ENCODE measurements around the gene THSD4.
"Not testable (repeated sequence)": the region's sequence is repeated elsewhere in the genome, so short reads cannot be mapped to it uniquely, and the experiment has no call there.

THSD4 gene

DNA sequence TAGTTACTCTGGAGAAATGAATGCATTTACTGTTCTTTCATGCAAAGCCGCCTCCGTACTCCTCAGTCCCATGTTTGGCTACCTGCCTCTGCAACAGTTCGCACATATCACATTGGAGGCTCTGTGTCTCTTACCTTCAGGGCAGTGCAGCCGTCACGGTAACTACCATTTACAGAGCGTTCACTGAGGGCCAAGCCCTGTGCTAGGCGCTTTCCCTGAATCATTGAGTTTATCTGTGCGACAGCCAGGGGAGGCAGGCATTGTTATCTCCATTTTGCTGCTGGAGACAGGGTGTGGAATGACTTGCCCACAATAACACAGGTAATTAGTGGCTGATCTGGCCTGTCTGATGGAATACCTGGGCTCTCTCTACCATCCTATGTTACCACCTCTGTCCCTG lies 115.0 kb downstream of the THSD4 start:
- DNase-seq, result no peak

DNA sequence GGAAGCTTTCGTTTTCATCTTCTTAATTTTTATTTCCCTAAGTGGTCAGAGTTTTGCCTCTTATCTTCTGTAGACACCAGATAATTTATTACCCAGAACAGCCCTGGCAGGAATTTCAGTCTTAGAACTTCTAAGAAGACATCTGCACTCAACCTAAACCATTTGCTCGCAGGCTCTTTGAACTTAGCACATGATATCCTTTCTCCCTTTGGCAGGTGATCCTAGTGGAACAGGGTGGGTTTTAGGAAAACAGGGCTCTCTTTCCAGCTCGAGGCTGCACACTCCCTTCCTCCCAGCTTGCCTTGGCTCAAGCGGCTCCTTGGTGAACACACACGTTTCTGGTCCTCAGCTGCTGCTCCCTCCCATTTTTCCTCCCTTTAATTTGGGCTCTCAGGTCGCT lies 116.5 kb downstream of the THSD4 start:
- DNase-seq, result no peak

GRCh38 chr15:71232411-71232810 lies 117.1 kb downstream of the THSD4 start:
- no peak for DNase-seq

DNA sequence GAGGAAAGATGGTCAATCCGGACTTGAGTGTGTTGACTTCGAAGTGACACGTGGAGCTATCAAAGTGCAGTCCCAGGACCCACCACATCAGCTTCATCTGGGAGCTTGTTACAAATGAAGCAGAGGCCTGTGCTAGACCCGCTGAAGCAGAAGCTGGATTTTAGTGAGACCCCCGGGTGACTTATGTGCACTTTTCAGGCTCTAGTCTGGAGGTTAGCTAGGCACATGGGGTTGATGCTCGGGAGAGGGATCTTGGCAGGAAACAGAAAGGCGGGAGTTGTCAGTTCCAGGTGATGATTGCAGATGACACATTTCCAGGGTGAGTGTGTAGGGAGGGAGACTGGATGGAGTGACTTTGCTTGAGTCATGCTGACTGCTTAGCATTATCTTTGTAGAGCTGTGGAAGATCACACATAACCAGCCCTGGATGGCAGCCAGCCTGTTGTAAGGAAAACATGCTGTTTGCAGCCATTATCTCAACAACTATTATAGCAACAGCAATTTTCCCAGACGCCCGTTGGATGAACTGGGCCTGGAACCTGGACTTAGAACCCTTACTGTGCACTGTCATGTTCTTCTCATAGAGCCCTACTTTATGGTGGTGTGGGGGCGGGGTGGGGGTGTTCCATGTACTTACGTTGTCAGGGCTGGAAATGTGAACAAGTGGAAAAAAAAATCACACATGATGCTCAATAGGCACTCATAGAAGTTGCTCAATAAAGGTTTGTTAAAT lies 122.4 kb downstream of the THSD4 start:
- no peak for DNase-seq

- DNase-seq, result no peak
Measured at GRCh38 chr15:71238926-71239325, 123.7 kb downstream of the THSD4 start.

GRCh38 chr15:71239592-71240364 lies 124.5 kb downstream of the THSD4 start:
- DNase-seq, result no peak

DNA sequence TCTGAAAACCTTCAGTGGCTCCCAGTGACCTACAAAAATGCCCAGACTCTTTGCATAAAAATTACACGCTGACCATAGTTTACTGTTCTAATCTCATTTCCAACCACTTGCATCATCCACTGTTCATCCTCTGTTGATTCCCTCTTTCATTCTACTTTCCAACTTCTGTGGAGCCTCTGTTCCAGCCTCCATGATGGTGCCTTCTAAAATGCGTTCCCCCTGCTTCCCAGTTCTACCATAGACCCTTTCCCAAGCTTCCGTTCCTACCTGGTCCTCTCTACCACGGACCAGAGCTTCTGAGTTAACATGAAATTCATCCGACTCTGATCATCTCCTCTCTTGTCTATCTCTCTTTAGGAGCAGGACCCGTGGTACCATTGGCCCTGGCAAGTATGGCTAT lies 127.0 kb downstream of the THSD4 start:
- DNase-seq, result no peak

GRCh38 chr15:71244250-71244649 lies 129.0 kb downstream of the THSD4 start:
- DNase-seq, result no peak

GRCh38 chr15:71245588-71245987 lies 130.3 kb downstream of the THSD4 start:
- DNase-seq, result no peak

DNA sequence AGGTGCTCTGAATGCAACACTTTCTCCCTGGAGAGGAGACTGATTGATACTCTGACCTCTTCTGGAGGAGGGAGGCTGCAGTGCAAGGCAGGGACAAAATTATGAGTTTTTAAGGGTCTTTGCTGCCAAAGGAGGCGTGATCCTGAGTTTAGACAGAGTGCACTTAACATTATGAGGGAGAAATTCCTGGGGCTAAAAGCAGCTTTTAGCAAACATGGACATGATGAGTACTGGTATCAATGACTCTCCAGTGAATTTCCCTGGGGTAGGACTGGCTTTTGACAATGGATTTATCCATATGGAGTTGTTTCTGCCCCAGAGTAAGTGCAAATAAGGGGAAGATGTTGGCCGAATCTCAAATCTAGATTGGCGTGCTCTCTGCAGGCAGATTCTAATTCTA lies 133.1 kb downstream of the THSD4 start:
- DNase-seq, result no peak

DNA sequence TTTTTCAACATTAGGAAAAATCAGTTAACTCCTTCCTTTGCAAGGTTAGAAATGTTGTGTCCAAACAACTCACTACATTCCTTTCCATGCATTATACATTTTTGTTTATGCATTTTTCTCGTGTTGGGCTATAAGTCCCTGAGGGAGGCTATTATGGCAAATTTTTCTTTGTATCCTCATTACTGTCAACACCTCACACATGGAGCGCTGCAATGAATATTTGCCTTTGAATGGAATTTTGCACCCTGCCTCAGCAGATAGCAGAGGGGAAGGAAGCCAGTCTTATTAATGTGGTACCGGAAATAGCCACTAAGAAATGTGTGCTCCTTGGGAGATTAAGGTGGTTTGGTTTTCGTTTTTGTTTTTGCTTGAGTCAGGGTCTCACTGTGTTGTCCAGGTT lies 134.7 kb downstream of the THSD4 start:
- DNase-seq, result no peak

- DNase-seq, result no peak
Measured at GRCh38 chr15:71250936-71251583, 135.8 kb downstream of the THSD4 start.

GRCh38 chr15:71251584-71252043 lies 136.3 kb downstream of the THSD4 start:
- DNase-seq, result no peak

DNA sequence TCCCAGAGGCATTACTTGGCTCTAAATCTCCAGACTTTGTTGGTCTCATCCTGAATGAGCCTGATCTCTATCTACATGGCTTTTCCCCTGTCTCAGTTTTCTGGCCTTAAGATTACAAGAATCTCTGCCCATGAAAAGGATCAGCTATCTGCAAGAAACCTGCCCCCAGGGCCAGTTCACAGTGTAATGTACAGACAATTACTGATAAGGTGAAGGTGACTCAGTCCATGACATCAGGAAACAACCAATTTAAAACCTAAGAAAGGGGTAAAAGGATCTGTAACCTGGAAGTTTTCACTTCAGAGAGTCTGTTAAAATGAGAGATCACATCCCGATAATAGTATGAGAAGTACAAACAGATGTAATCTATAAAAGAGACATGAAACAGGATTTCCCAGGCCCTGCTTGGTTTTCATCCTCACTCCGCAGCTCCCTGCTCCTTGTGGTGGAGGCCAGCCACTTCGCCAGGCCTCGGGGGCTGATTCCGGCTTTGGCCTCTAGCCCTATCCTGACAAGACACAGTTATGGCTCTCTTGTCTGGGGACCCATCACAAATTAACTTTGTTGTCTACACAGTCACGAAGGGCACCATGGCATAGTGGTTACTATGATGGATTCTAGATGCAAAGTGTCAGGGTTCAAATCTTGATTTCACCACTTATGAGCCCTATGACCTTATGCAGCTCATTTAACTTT lies 136.9 kb downstream of the THSD4 start:
- no peak for DNase-seq

GRCh38 chr15:71252740-71253047 lies 137.4 kb downstream of the THSD4 start:
- DNase-seq, result no peak

GRCh38 chr15:71254491-71254890 lies 139.2 kb downstream of the THSD4 start:
- DNase-seq, result no peak

DNA sequence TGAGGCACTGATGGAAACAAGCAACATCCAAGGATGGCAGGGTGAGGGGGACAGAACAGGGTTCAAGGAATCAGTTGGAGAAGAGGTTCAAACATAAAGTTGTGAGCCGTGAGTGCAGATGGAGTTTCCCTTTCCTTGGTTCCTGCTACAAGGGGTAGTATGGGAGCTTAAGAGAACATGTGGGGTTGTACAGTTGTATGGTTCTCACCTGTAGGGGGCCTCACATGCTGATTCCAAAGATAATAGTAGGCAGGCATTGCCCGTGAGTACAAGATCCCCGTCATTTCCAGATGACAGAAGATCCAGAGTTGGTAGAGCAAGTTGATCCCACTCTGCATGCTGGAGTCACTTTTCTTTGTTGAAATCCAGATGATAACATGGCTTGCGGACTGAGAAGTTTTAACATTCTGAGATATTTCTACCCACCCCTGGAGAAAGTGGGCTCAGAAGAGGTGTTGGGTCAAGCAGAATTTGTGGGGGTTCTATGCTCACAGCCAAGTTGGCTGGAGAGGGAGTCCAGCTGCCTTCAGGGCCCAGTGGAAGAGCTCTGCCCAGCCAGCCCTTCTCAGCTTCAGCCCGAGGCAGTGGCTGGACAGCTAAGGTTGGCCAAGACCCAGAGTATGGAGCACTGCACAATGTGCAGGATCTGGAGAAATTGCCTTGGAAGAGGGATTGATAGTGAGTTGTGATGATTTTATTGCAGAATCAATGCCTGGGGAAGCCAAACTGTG lies 141.8 kb downstream of the THSD4 start:
- DNase-seq, result no peak

DNA sequence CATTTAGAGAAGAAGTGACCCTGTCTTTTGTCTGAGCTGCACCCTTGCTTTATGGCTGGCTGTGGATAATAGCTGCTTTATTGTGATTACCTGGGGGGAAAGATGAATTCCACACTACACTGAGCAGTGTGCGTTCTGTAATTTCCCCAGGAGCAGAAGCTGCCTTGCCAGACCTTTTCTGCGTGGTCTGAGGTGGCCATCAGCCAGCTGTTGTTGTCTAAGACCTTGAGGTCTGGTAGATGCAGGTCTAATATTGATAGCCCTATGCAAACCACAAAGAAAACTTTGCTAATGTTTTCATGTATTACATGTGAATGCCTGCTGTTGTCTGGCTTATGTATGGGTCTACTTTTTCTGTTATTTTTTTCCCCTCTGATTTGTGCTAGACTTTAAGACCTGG lies 144.6 kb downstream of the THSD4 start:
- DNase-seq, result no peak

DNA sequence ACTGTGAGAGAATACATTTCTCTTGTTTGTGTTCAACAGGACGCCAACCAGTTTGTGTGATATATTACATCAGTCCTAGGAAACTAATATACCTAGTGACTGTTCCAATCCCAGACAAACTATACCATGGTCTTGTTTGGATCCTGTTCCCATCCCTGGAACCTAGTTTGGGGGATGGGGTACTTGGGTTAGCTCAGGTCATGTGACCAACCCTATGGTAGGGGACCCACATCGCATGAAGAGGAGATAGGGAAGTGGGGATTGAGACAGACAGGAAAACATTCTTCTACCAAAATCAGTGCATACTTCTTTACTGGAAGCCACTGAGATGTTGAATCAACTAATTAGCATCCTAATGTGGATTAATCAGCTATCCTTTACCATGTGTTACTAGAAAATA lies 146.1 kb downstream of the THSD4 start:
- DNase-seq, result no peak

DNA sequence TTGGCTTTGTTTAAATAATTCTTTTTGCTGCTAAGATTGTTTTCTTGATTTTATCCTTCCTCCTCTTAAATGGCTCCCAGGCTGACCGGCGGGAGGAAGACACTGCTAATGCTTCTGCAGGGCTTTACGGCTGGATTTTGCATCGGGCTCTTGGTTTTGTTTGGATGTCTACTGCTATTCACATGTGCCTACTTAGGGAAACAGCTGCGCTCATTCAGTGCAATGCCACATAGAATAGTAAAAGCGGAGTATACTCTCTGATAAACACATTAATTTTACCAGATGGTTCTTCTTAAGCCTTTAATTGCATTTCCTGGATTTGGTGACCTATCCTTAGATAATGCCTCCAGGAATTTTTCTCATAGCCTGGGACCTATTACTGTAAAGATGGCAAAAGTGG lies 146.6 kb downstream of the THSD4 start:
- no peak for DNase-seq

DNA sequence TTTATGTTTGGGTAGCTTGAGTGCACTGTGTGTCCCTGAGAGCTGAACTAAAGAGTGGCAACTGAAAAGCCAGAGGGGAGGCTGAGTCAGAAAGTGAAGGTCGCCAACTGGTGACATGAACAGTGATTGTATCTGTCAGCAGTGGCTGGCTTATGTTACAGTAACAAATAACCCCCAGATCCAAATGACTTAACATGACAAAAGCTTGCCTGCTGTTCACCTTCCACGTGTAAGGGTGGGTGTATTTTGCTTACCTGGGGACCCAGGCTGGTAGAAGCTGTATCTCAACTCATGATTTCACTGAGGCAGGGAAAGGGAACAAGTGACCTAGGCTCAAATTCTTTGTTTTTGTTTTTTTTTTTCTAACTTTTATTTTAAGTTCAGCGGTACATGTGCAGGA lies 147.3 kb downstream of the THSD4 start:
- DNase-seq, result no peak

GRCh38 chr15:71265606-71266005 lies 150.3 kb downstream of the THSD4 start:
- not testable (repeated sequence) for DNase-seq

DNA sequence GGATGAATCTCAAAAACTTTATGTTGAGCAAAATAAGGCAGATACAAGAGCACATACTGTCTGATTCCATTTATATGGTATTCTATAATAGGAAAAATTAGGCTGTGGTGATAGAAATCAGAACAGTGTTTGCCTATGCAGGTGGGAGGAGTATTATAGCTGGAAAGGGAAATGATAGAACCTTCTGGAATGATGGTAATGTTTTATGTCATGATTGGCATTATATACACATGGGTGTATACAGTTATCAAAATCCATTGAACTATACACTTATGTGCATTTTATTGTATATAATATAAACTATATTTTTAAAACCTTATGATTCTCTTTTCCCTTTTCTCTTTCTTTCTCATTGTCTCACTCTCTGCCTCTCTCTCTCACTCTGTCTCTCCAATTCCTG lies 156.1 kb downstream of the THSD4 start:
- DNase-seq, result no peak
